KOPT-K1 (cell line): ENCODE results near the gene PSMD3.
"Not testable (repeated sequence)": the region's sequence is repeated elsewhere in the genome, so short reads cannot be mapped to it uniquely, and the experiment has no call there.

ENCODE experiments used
- H3K27ac ChIP-seq: fragments of 200-600 bp; sonication (generic); 2 replicates; pipeline ENCODE4 v1.5.1; 2016; ENCODE audit warnings: antibody characterized with exemption, mild to moderate bottlenecking, low read depth, low read length; ENCODE audit not compliant: poor library complexity, severe bottlenecking
- H3K36me3 ChIP-seq: fragments of 200-600 bp; sonication (generic); 2 replicates; pipeline ENCODE4 v1.5.1; 2017; ENCODE audit warnings: antibody characterized with exemption, mild to moderate bottlenecking, low read length, moderate library complexity; ENCODE audit not compliant: insufficient read depth
- H3K9me3 ChIP-seq: fragments of 200-600 bp; sonication (generic); 2 replicates; pipeline ENCODE4 v1.5.1; 2017; ENCODE audit warnings: antibody characterized with exemption, low read length, mild to moderate bottlenecking; ENCODE audit not compliant: insufficient read depth, poor library complexity, severe bottlenecking

PSMD3 gene

DNA sequence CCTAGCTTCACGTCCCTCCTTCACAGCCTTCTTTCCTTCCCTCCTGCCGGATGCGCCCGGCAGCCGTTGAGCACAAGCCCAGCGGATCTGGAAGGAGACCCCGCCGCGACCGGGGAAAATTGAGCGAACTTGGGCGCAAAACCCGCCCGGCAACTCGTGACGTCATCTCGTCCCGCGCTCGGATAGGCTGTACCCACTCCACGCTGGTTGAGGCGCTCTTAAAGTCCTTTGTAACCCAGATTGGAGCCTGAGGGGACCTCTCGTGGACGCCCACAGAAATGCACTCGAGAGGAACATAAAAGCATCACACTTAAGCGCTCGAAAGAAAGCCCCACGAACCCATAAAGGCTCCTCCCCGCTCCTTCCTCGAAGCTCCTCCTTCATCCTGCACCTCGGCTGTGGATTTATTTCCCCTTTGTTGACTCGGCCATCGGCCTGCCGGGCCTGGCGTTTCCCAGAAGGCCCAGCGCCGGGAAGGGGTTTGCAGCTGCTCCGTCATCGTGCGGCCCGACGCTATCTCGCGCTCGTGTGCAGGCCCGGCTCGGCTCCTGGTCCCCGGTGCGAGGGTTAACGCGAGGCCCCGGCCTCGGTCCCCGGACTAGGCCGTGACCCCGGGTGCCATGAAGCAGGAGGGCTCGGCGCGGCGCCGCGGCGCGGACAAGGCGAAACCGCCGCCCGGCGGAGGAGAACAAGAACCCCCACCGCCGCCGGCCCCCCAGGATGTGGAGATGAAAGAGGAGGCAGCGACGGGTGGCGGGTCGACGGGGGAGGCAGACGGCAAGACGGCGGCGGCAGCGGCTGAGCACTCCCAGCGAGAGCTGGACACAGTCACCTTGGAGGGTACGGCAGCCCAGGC, at the start of gene PSMD3:
TSS of gene PSMD3 (plus strand) at position 457 of the 856 bp plus-strand sequence. CDS start at position 621, 164 bp downstream.
- no peaks in the 10 kb centered on the region for H3K9me3 ChIP-seq
- H3K27ac ChIP-seq = peak within 1 kb of the TSS; percentile 83
- H3K36me3 ChIP-seq = peaks cover 26% of the 10 kb centered on the region

GRCh38 chr17:39933912-39934311, 46.7 kb upstream of the PSMD3 start:
- Histone ChIP-seq H3K9me3 (no peaks in the 10 kb centered on the region), H3K27ac (no peak overlapping the region), H3K36me3 (no peaks in the 10 kb centered on the region)

GRCh38 chr17:39934324-39934723, 46.3 kb upstream of the PSMD3 start:
- Histone ChIP-seq H3K36me3 (no peaks in the 10 kb centered on the region), H3K27ac (no peak overlapping the region), H3K9me3 (no peaks in the 10 kb centered on the region)

GRCh38 chr17:39935909-39936308, 44.7 kb upstream of the PSMD3 start:
- no peak overlapping the region for H3K27ac ChIP-seq
- H3K9me3 ChIP-seq = no peaks in the 10 kb centered on the region
- H3K36me3 ChIP-seq = no peaks in the 10 kb centered on the region

- Histone ChIP-seq H3K36me3 (no peaks in the 10 kb centered on the region), H3K27ac (no peak overlapping the region), H3K9me3 (no peaks in the 10 kb centered on the region)
Observed at GRCh38 chr17:39937447-39937846, 43.2 kb upstream of the PSMD3 start.

DNA sequence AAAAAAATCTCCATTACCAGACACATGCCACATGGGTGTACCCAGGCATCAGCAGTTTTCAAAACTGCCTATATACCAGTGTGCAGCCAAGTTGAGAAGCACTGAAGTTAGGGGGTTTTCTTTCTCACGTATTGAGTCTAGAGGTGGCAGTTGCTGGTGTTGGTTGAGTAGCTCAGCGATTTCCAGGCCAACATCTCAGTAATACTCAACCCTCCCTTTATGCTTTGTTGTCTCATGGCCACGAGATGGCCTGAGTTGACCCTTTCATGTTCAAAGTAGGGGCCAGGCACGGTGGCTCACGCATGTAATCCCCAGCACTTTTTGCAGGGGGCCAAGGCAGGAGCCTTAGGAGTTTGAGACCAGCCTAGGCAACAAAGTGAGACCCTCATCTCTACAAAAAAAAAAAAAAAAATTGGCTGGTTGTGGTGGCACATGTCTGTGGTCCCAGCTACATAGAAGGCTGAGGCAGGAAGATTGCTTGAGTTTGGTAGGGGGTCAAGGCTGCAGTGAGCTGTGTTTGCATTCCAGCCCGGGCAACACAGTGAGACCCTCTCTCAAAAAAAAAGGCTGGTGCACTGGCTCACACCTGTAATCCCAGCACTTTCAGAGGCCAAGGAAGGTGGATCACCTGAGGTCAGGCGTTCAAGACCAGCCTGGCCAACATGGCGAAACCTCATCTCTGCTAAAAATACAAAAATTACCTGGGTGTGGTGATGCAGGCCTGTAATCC, 42.3 kb upstream of the PSMD3 start:
- no peaks in the 10 kb centered on the region for H3K9me3 ChIP-seq
- no peak overlapping the region for H3K27ac ChIP-seq
- H3K36me3 ChIP-seq = no peaks in the 10 kb centered on the region

- Histone ChIP-seq H3K36me3 (no peaks in the 10 kb centered on the region), H3K9me3 (no peaks in the 10 kb centered on the region), H3K27ac (no peak overlapping the region)
Observed at GRCh38 chr17:39939106-39939505, 41.5 kb upstream of the PSMD3 start.

- no peaks in the 10 kb centered on the region for H3K36me3 ChIP-seq
- H3K27ac ChIP-seq = peak overlapping the region; percentile 17
- no peaks in the 10 kb centered on the region for H3K9me3 ChIP-seq
Observed at GRCh38 chr17:39939588-39940419, 40.8 kb upstream of the PSMD3 start.

DNA sequence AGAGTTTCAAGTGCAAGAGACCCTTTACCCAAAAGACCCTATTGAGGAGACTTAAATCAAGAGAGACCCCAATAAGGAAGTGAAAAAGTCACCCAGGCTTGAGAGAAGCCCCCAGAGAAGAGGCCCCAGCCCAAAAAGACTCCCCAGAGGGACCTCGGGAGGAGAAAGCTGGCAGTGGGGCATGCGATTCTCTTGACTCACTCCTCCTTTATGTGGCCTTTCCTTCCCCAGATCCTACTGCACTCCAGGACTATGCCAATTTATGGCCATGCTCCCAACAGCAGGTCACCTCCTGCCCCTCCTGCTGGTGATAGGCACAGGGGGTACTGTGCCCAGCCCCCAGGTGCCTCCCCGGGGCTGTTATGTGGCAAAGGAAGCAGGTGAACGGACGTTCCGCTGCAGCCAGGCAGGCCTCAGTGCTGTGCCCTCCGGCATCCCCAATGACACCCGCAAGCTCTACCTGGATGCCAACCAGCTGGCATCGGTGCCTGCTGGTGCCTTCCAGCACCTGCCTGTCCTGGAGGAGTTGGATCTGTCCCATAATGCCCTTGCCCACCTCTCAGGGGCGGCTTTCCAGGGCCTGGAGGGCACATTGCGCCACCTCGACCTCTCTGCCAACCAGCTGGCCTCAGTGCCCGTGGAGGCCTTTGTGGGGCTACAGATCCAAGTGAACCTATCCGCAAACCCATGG, 36.8 kb upstream of the PSMD3 start:
- H3K27ac ChIP-seq = no peak overlapping the region
- no peaks in the 10 kb centered on the region for H3K36me3 ChIP-seq
- no peaks in the 10 kb centered on the region for H3K9me3 ChIP-seq

DNA sequence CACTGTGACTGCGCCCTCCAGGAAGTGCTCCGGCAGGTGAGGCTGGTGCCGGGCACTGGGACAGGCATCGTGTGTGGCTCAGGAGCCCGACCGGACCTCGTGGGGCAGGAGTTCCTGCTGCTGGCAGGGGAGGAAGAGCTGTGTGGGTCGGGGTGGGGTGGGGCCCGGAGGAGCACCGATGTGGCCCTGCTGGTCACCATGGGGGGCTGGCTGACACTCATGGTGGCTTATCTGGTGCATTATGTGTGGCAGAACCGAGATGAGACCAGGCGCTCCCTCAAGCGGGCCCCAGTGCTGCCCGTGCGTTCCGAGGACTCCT, 36.3 kb upstream of the PSMD3 start:
- no peaks in the 10 kb centered on the region for H3K36me3 ChIP-seq
- H3K9me3 ChIP-seq = no peaks in the 10 kb centered on the region
- H3K27ac ChIP-seq = no peak overlapping the region

GRCh38 chr17:39946551-39947330, 33.9 kb upstream of the PSMD3 start:
- H3K36me3 ChIP-seq = no peaks in the 10 kb centered on the region
- no peaks in the 10 kb centered on the region for H3K9me3 ChIP-seq
- H3K27ac ChIP-seq = peak overlapping the region; percentile 39

DNA sequence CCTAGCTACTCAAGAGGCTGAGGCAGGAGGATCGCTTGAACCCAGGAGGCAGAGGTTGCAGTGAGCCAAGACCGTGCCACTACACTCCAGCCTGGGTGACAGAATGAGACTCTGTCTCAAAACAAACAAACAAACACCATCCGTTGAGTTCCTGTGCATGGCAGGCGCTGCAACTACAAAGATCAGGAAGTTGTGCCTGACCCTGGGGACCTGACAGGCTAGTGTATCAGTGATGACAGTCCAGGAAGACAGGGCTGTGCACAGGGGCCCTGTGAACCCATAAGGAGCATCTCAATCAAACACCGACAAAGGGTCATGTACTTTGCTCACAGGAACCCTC, 32.1 kb upstream of the PSMD3 start:
- not testable (repeated sequence) for H3K9me3 ChIP-seq, H3K36me3 ChIP-seq
- H3K27ac ChIP-seq = peak overlapping the region; percentile 39

DNA sequence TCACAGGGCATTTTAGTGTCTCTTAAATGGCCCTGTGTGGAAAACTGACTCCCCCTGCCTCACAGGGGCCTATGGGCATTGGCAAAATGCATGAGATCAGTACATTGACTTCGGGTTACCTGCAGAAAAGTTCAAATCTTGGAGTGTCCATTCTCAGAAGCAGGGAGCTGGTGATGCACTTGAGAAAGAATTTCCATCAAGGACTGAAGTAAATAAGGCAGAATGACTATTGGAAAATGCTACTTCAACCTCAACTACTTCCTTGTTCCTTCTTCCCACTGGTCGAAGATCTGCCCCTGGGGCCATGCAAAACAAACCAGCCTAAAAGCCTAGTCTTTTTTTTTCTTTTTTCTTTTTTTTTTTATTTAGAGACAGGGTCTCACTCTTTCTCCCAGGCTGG, 31.6 kb upstream of the PSMD3 start:
- no peaks in the 10 kb centered on the region for H3K36me3 ChIP-seq
- no peaks in the 10 kb centered on the region for H3K9me3 ChIP-seq
- H3K27ac ChIP-seq = peak overlapping the region; percentile 39

DNA sequence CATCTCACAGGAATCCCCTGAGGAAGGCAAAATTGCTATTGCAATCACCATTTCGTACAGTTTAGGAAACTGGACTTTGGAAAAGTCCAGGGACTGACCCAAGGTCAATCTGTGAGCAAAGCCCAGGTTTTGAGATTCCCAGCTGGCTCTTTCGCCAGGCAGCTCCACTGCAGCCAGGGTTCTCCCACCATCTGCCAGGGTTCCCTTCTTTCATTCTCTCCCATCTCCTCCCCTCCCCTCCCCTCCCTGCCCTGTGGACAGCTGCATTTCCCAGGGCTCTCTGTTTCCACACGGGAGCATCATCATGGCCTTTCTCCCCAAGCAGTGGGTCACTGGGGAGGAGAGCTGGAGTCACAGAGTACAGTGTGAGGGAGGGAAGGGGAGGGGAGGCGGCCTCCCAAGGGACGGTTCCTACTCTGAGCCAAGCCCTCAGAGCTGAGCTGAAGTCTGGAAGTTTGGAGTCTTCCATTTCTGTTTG, 29.7 kb upstream of the PSMD3 start:
- no peaks in the 10 kb centered on the region for H3K36me3 ChIP-seq
- H3K9me3 ChIP-seq = no peaks in the 10 kb centered on the region
- no peak overlapping the region for H3K27ac ChIP-seq
